PC-9 (cell line): ENCODE data around the gene CPED1.

Source experiments
- CTCF ChIP-seq: fragments of 200-600 bp; sonication (generic); conservative IDR thresholded peaks from 2 replicates; pipeline ENCODE4 v1.6.1; 2017; ENCODE audit warnings: mixed run types, antibody characterized with exemption, mild to moderate bottlenecking, moderate library complexity
- EZH2 ChIP-seq: fragments of 200-600 bp; sonication (generic); IDR thresholded peaks from 2 replicates; pipeline ENCODE4 v1.8.0; 2017; ENCODE audit warnings: antibody characterized with exemption, low read depth

GRCh38 chr7:121076350-121077164, 88.0 kb downstream of the CPED1 start:
- TF ChIP-seq EZH2 (no peak), CTCF (no peak)
